Loucy (cell line): ENCODE data around the gene NEIL3.

Experiments used
- EZH2phosphoT487 ChIP-seq: fragments of 200-600 bp; IDR thresholded peaks from 2 replicates; pipeline ENCODE4 v1.6.1; 2018; ENCODE audit warnings: antibody characterized with exemption, mild to moderate bottlenecking, moderate library complexity, borderline replicate concordance
- TF ChIP-seq, protein P1 (sequence below): fragments of 200-600 bp; sonication (generic); conservative IDR thresholded peaks from 2 replicates; pipeline ENCODE4 v1.5.1; 2014; ENCODE audit warnings: mild to moderate bottlenecking, antibody characterized with exemption, low read length

DNA sequence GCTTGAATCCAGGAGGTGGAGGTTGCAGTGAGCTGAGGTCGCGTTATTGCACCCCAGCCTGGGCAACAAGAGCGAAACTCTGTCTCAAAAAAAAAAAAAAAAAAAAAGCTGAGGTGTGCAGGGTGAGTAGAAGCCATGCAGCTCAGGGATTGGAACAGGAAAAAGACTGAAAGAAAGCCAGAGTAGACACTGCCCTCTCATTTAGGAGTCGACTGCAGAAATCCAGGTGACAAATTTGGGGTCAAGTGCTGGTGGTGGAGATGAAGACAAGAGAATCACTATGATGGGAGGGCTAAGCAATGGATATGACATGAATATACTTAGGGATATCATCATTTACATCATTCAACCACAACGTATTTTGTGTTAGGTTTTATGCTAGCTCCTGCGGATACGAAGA lies 1.9 kb downstream of the NEIL3 start:
- no peak for TF ChIP-seq EZH2phosphoT487
- TF ChIP-seq, protein P1, sequence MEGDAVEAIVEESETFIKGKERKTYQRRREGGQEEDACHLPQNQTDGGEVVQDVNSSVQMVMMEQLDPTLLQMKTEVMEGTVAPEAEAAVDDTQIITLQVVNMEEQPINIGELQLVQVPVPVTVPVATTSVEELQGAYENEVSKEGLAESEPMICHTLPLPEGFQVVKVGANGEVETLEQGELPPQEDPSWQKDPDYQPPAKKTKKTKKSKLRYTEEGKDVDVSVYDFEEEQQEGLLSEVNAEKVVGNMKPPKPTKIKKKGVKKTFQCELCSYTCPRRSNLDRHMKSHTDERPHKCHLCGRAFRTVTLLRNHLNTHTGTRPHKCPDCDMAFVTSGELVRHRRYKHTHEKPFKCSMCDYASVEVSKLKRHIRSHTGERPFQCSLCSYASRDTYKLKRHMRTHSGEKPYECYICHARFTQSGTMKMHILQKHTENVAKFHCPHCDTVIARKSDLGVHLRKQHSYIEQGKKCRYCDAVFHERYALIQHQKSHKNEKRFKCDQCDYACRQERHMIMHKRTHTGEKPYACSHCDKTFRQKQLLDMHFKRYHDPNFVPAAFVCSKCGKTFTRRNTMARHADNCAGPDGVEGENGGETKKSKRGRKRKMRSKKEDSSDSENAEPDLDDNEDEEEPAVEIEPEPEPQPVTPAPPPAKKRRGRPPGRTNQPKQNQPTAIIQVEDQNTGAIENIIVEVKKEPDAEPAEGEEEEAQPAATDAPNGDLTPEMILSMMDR = no peak
